Omental fat pad (tissue), 4 donors: Measurements from ENCODE around the gene GUK1. TPM values are rescaled to one million over a fixed set of nuclear protein-coding genes. Genes with fewer than 3 reads are reported as not detected.
"Not testable (repeated sequence)": the region's sequence is repeated elsewhere in the genome, so short reads cannot be mapped to it uniquely, and the experiment has no call there.

Source experiments
- ATAC-seq: fragments of 150-250 bp; one replicate; pipeline ENCODE4 v1.9.1; 2016; ENCODE audit warnings: mild to moderate bottlenecking, moderate library complexity; ENCODE audit not compliant: low FRiP score
- DNase-seq: peaks from one replicate; pipeline ENCODE4 v3.0.0-alpha.2; 2019; ENCODE audit warnings: low spot score
- total RNA-seq, 4 donors: library from RNA; depleted of rRNA; stranded (reverse); fragments of >200 nt; gene quantifications; one replicate each; pipeline ENCODE4 v1.1.0, GENCODE V29; 2016
- TF ChIP-seq, protein P1 (sequence below), 3 donors: fragments of 450-650 bp; IDR thresholded peaks; one replicate each; pipeline ENCODE4 v1.5.1; 2016 to 2017; ENCODE audit warnings: antibody characterized with exemption in 3 of 3, mild to moderate bottlenecking in 3 of 3, moderate library complexity in 2 of 3

GUK1 gene
- total RNA-seq, 4 donors from 2014 or later = 285 to 404 (median 308) TPM

DNA sequence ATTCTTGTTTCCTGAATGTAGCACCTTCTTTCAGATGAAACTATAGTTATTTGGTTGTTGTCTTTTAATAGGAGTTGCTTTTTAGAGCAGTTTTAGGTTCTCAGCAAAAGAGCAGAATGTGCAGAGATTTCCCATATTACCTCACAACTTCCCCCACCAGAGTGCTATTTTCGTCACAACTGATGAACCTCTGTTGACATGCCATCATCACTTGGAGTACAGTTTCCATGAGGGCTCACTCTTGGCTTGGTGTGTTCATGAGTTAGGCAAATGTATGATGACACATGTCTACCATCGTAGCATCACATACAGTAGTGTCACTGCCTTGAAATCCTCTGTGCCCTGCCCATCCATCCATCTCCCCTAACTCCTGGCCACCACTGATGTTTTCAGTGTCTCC is 29.3 kb downstream of the GUK1 start:
- no peak for ATAC-seq
- DNase-seq = no peak
- TF ChIP-seq, protein P1, sequence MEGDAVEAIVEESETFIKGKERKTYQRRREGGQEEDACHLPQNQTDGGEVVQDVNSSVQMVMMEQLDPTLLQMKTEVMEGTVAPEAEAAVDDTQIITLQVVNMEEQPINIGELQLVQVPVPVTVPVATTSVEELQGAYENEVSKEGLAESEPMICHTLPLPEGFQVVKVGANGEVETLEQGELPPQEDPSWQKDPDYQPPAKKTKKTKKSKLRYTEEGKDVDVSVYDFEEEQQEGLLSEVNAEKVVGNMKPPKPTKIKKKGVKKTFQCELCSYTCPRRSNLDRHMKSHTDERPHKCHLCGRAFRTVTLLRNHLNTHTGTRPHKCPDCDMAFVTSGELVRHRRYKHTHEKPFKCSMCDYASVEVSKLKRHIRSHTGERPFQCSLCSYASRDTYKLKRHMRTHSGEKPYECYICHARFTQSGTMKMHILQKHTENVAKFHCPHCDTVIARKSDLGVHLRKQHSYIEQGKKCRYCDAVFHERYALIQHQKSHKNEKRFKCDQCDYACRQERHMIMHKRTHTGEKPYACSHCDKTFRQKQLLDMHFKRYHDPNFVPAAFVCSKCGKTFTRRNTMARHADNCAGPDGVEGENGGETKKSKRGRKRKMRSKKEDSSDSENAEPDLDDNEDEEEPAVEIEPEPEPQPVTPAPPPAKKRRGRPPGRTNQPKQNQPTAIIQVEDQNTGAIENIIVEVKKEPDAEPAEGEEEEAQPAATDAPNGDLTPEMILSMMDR (IDR thresholded peaks at IDR 0.05) = no peak

DNA sequence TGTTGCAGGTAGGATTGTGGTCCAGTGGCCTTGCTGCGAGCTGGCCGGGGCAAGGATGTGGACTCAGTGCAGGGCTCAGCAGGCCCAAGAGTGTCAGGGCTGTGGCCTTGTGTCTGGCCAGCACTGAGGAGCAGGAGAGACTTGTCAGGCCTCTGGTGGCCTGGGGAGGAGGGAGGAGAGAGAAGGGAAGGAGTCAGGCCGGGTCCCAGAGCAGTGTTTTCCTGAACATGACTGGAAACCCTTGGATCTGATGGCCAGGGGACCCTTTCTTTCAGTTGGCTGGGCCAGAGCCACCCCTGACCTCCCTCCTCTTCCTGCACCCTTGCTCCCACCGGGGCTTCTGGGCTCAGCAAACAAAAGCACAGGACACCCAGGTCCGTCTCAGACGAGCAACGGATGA is 30.6 kb downstream of the GUK1 start:
- ATAC-seq = no peak
- no peak for DNase-seq
- TF ChIP-seq, protein P1 (IDR thresholded peaks at IDR 0.05) = no peak

DNA sequence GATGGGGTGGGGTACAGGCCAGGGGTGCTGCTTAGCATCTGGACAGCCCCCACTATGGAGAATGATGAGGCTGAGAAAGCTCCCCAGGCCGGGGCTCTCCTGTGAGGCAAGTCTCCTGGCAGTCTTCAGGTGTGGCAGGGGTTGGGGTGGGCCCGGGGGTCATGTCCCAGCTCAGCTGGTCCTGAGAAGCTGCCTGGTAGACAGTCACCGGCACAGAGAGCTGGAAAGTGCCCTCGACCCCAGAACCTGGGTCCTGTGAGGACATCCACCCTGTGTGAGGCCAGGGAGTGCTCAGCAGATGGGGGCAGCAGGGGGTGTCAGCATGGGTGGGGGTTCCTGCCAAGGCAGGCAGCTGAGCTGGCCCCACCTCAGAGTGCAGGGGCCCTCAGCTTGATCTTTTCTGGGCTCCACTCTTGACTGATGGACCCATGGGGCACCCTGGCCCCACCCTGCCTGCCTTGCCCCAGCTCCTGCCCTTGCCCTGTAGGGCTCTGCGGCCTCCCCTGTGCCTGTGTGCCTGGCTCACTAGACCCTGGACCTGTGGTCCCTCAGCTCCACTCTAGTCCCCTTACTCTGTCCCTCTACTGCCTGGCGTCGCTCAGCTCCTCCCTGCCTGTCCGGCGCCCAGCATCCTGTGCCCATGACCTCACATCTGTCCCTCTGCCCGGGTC is 31.3 kb downstream of the GUK1 start:
- no peak for DNase-seq
- TF ChIP-seq, protein P1 (IDR thresholded peaks at IDR 0.05) = no peak
- ATAC-seq = no peak

DNA sequence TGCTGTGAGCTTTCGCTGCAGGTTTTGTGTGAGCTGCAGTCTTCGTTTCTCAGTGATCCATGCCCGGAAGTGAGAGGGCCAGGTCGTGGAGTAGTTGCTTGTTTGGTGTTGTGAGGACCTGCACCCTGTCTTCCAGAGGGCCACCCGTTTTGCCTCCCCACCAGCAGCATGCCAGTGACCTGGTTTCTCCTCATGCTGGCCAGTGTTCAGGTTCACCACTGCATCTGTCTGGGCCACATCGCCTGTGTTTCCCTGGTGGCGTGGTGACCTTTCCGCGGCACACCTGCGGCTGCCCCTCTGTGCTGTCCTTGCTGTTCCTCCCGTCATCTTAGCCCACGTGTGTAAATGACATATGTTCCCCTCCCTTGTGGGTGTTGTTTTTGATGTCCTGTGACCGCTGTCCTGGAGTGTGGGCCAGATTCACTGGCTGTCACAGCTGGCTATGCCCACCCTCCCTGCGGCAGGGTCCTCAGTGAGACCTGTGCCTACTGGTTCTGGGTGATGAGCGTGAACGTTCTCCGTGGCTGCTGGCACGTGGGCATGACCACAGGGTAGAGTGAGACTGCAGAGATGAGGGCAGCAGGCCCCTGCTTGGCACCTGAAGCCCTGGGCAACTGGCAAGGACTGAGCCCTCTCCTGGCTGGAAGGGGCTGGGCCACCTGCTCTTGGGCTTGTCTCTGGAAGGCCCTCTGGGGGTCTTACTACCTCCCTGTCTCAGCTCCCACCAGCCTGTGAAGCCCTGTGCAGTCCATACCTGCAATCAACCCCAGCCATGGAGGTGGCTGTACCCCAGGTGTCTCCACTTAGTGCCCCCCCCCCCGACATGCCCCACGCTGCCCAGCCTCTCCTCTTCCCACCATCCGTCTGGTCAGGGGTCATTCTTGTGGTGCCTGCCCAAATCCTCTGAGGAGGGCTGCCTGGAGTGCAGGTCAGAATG is 32.8 kb downstream of the GUK1 start:
- TF ChIP-seq, protein P1 (IDR thresholded peaks at IDR 0.05) = no peak
- no peak for DNase-seq
- ATAC-seq = no peak

DNA sequence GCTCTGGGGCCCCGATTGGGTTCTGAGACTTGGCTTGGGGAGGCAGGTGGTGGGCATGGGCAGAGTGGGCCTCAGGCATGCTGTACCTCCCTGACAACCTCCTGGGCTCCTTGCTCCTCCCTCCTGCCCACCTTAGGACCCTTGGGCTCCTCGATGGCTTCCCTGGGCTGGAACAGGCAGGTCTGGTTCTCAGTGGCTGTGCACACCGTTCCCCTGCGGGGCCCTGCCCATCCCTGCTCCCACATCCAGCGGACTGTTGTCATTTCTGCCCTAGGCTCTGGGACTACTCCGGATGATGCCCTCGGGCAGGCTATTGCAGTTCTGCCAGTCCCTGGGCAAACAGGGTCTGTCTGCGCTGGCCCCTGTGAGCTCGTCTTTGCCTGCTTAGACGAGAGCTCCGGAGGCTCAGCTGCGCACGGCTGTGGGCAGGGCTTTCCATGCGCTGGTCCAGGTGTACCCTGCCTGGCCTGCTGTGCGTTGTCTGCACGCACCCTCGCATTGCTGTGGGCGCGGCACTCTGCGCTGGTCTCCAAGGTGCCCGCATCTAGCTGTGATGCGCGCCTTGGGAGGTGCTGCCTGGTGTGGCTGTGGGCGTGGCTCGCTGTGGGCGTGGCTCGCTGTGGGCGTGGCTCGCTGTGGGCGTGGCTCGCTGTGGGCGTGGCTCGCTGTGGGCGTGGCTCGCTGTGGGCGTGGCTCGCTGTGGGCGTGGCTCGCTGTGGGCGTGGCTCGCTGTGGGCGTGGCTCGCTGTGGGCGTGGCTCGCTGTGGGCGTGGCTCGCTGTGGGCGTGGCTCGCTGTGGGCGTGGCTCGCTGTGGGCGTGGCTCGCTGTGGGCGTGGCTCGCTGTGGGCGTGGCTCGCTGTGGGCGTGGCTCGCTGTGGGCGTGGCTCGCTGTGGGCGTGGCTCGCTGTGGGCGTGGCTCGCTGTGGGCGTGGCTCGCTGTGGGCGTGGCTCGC is 33.7 kb downstream of the GUK1 start:
- not testable (repeated sequence) for DNase-seq, ATAC-seq

DNA sequence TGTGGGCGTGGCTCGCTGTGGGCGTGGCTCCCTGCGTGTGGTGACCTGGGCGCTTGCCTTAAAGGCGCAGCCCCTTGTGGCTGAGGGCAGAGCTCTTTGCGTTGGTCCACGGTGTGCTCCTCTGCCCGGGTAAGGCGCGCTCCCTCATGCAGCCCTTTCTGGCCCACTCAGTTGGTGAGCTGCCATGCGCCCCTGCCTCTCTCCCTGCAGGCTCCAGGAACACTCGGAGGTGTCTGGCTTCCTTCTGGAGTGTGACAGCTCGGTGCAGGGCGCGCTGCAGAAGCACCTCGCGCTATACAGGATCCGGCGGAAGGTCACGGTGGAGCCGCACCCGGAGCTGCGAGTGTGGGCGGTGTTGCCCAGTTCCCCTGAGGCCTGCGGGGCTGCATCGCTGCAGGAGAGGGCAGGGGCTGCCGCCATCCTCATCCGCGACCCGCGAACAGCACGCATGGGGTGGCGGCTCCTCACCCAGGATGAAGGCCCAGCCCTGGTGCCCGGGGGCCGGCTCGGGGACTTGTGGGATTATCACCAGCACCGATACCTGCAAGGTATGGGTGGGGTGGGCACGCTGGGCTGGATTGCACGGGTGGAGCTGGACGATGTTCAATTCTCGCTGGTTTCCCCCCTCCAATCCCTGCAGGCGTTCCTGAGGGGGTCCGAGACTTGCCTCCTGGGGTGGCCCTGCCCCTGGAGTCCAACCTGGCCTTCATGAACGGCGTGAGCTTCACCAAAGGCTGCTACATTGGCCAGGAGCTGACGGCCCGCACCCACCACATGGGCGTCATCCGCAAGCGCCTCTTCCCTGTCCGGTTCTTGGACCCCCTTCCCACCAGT is 34.6 kb downstream of the GUK1 start:
- TF ChIP-seq, protein P1 (IDR thresholded peaks at IDR 0.05) = no peak
- DNase-seq (no peak), ATAC-seq (no peak)
